ENCODE results near the gene APPL2. TPM values are rescaled to one million over a fixed set of nuclear protein-coding genes. Genes with fewer than 3 reads are reported as not detected.
"Not testable (repeated sequence)": the region's sequence is repeated elsewhere in the genome, so short reads cannot be mapped to it uniquely, and the experiment has no call there.

The APPL2 gene
- total RNA-seq, 1 donor from 2014 or later: 69.8 TPM

DNA sequence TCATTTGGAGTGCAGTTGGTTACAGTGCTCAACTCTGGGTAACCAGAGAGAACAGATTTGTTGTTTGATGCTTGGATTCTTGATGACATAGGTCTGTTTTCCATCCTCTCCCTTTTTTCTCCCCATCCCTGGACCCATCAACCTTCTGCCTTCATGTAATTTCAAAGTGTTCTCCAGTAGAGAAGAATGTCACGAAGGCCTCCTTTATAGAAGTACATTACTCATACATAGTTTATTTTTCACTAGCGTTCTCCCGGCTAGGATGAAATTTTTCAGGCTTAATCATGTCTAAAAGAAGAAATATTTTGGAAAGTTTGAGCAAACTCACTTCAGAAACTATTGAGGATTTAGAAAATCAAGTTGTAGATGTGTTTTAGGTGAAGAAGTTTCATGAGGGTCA, 20.9 kb upstream of the APPL2 start:
- TF ChIP-seq, protein P1, sequence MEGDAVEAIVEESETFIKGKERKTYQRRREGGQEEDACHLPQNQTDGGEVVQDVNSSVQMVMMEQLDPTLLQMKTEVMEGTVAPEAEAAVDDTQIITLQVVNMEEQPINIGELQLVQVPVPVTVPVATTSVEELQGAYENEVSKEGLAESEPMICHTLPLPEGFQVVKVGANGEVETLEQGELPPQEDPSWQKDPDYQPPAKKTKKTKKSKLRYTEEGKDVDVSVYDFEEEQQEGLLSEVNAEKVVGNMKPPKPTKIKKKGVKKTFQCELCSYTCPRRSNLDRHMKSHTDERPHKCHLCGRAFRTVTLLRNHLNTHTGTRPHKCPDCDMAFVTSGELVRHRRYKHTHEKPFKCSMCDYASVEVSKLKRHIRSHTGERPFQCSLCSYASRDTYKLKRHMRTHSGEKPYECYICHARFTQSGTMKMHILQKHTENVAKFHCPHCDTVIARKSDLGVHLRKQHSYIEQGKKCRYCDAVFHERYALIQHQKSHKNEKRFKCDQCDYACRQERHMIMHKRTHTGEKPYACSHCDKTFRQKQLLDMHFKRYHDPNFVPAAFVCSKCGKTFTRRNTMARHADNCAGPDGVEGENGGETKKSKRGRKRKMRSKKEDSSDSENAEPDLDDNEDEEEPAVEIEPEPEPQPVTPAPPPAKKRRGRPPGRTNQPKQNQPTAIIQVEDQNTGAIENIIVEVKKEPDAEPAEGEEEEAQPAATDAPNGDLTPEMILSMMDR (IDR thresholded peaks at IDR 0.05): no peak
- H3K4me1 Mint-ChIP-seq (ENCODE audit: unreplicated experiment): peaks cover 51% of the 10 kb centered on the region
- no peaks in the 10 kb centered on the region for H3K27me3 Mint-ChIP-seq (ENCODE audit: unreplicated experiment)
- H3K9me3 Mint-ChIP-seq (ENCODE audit: unreplicated experiment): no peaks in the 10 kb centered on the region
- no peak overlapping the region for H3K4me3 Mint-ChIP-seq (ENCODE audit: unreplicated experiment)
- DNase-seq (ENCODE audit: extremely low spot score, unreplicated experiment): no peak
- no peaks in the 10 kb centered on the region for H3K36me3 Mint-ChIP-seq (ENCODE audit: unreplicated experiment)
- H3K27ac Mint-ChIP-seq (ENCODE audit: unreplicated experiment): peak overlapping the region; percentile 87

DNA sequence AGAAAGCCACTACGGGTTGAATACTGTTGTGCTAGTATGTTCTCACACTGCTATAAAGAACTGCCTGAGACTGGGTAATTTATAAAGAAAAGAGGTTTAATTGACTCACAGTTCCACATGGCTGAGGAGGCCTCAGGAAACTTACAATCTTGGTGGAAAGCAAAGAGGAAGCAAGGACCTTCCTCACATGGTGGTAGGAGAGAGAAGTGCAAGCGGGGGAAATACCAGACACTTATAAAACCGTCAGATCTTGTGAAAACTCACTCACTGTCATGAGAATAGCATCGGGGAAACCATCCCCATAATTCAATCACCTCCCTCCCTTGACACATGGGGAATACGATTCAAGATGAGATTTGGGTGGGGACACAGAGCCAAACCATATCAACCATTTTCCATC, 20.5 kb upstream of the APPL2 start:
- not testable (repeated sequence) for H3K27me3 Mint-ChIP-seq (ENCODE audit: unreplicated experiment); H3K36me3 Mint-ChIP-seq (ENCODE audit: unreplicated experiment); H3K9me3 Mint-ChIP-seq (ENCODE audit: unreplicated experiment); DNase-seq (ENCODE audit: extremely low spot score, unreplicated experiment); H3K4me3 Mint-ChIP-seq (ENCODE audit: unreplicated experiment)
- Mint-ChIP-seq H3K4me1 (ENCODE audit: unreplicated experiment) (peaks cover 51% of the 10 kb centered on the region), H3K27ac (ENCODE audit: unreplicated experiment) (peak overlapping the region; percentile 87)

DNA sequence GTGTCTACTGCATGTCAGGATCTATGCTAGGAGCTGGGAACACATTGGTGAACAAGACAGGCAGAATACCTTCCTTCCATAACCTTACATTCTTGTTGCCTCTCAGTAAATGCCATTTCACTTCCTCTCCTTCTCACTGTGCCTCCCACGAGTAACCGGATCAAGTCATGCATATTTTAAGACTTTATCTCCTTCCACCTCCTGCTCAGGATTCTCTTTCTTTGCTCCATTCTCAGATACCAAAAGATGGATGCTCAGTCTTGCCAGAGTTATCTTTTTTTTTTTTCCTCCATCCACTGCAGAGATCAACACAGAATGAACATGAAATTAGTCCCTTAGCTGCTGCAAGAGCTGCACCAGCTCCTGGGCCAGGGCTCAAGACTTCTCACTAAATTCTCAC, 20.0 kb upstream of the APPL2 start:
- no peaks in the 10 kb centered on the region for H3K36me3 Mint-ChIP-seq (ENCODE audit: unreplicated experiment)
- no peak for DNase-seq (ENCODE audit: extremely low spot score, unreplicated experiment)
- H3K4me1 Mint-ChIP-seq (ENCODE audit: unreplicated experiment): peaks cover 51% of the 10 kb centered on the region
- no peak overlapping the region for H3K4me3 Mint-ChIP-seq (ENCODE audit: unreplicated experiment)
- H3K27me3 Mint-ChIP-seq (ENCODE audit: unreplicated experiment): no peaks in the 10 kb centered on the region
- H3K9me3 Mint-ChIP-seq (ENCODE audit: unreplicated experiment): no peaks in the 10 kb centered on the region
- peak overlapping the region; percentile 77 for H3K27ac Mint-ChIP-seq (ENCODE audit: unreplicated experiment)
- TF ChIP-seq, protein P1 (IDR thresholded peaks at IDR 0.05): no peak

DNA sequence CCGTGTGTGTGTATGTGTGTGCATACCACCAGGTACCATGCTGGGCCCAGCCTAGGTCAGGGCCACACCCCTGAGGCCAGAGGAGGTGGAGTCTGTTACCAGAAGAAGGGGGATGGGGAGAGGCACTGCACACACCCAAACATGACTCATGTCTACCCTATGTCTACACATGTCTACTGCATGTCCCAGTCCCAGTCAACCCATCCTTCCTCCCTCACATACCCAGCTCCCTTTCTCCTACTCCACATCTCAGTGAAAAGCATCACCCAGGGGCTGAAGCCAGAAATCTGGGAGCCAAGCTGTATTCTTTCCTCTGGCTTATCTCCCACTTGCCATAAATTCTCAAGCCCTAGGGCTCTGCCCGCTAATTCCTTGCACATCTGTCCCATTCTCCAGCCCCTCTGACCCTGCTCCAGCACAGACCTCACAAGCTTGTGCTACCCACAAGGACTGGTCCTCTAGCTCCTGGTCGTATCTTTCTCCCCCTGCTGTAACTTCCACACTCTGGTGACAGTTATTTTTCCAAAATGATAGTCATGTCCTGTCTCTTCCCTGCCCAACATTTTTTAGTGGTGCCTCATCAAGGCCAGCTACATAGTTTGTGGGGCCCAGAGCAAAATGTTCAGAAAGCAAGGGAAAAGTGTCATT, 18.0 kb upstream of the APPL2 start:
- Mint-ChIP-seq H3K27ac (ENCODE audit: unreplicated experiment) (peak overlapping the region; percentile 89), H3K27me3 (ENCODE audit: unreplicated experiment) (no peaks in the 10 kb centered on the region), H3K9me3 (ENCODE audit: unreplicated experiment) (no peaks in the 10 kb centered on the region), H3K4me3 (ENCODE audit: unreplicated experiment) (peak overlapping the region; percentile 2), H3K4me1 (ENCODE audit: unreplicated experiment) (peaks cover 51% of the 10 kb centered on the region), H3K36me3 (ENCODE audit: unreplicated experiment) (no peaks in the 10 kb centered on the region)
- TF ChIP-seq, protein P1 (IDR thresholded peaks at IDR 0.05): no peak
- DNase-seq (ENCODE audit: extremely low spot score, unreplicated experiment): no peak

DNA sequence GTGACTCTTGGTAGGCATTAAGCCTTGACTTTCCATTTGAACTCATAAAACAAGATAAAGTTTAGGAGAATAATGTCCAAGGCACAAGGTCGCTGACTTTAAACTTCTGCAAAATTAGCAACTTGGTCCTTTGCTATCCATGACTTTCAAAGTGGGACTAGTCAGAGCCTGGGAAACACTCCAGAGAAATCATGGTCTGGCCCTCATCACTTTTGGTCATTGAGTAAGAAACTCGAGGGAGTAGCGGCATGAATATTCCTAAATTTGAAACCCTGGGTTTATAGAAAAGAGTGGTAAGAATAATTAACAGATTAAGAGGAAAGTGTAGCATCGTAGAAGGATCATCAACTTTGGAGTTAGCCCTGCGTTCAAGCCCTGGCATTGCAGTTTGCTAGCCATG, 16.9 kb upstream of the APPL2 start:
- Mint-ChIP-seq H3K9me3 (ENCODE audit: unreplicated experiment) (no peaks in the 10 kb centered on the region), H3K36me3 (ENCODE audit: unreplicated experiment) (no peaks in the 10 kb centered on the region), H3K4me3 (ENCODE audit: unreplicated experiment) (no peak overlapping the region), H3K4me1 (ENCODE audit: unreplicated experiment) (peaks cover 47% of the 10 kb centered on the region), H3K27ac (ENCODE audit: unreplicated experiment) (no peak overlapping the region), H3K27me3 (ENCODE audit: unreplicated experiment) (no peaks in the 10 kb centered on the region)
- TF ChIP-seq, protein P1 (IDR thresholded peaks at IDR 0.05): no peak
- no peak for DNase-seq (ENCODE audit: extremely low spot score, unreplicated experiment)

DNA sequence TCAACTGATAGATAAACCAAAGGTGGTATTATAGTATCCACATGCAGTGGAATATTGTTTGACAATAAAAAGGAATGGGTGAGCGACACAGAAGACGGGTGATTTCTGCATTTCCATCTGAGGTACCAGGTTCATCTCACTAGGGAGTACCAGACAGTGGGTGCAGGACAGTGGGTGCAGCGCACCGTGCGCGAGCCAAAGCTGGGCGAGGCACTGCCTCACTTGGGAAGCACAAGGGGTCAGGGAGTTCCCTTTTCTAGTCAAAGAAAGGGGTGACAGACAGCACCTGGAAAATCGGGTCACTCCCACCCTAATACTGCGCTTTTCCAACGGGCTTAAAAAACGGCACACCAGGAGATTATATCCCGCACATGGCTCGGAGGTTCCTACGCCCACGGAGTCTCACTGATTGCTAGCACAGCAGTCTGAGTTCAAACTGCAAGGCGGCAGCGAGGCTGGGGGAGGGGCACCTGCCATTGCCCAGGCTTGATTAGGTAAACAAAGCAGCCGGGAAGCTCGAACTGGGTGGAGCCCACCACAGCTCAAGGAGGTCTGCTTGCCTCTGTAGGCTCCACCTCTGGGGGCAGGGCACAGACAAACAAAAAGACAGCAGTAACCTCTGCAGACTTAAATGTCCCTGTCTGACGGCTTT, 9.9 kb upstream of the APPL2 start:
- not testable (repeated sequence) for H3K9me3 Mint-ChIP-seq (ENCODE audit: unreplicated experiment); DNase-seq (ENCODE audit: extremely low spot score, unreplicated experiment); H3K27ac Mint-ChIP-seq (ENCODE audit: unreplicated experiment); H3K27me3 Mint-ChIP-seq (ENCODE audit: unreplicated experiment); H3K36me3 Mint-ChIP-seq (ENCODE audit: unreplicated experiment); H3K4me3 Mint-ChIP-seq (ENCODE audit: unreplicated experiment); H3K4me1 Mint-ChIP-seq (ENCODE audit: unreplicated experiment)
